CD4-positive, alpha-beta T cell treated with Interleukin-2 at 100 ng/mL for 4 hours (primary cell): ENCODE data around the gene DBH.
A peak's percentile ranks its signal among the peaks of the same experiment; 100 is the strongest.
"Not testable (repeated sequence)": the region's sequence is repeated elsewhere in the genome, so short reads cannot be mapped to it uniquely, and the experiment has no call there.

Experiments
- DNase-seq: peaks from one replicate; pipeline ENCODE4 v3.0.0-alpha.2; 2020; ENCODE audit warnings: low spot score

Gene DBH

GRCh38 chr9:133666387-133666786, 30.2 kb downstream of the DBH start:
- no peak for DNase-seq

- DNase-seq, result no peak
Measured at GRCh38 chr9:133666845-133667244, 30.7 kb downstream of the DBH start.

- DNase-seq, result no peak
Measured at GRCh38 chr9:133667759-133668450, 31.7 kb downstream of the DBH start.

DNA sequence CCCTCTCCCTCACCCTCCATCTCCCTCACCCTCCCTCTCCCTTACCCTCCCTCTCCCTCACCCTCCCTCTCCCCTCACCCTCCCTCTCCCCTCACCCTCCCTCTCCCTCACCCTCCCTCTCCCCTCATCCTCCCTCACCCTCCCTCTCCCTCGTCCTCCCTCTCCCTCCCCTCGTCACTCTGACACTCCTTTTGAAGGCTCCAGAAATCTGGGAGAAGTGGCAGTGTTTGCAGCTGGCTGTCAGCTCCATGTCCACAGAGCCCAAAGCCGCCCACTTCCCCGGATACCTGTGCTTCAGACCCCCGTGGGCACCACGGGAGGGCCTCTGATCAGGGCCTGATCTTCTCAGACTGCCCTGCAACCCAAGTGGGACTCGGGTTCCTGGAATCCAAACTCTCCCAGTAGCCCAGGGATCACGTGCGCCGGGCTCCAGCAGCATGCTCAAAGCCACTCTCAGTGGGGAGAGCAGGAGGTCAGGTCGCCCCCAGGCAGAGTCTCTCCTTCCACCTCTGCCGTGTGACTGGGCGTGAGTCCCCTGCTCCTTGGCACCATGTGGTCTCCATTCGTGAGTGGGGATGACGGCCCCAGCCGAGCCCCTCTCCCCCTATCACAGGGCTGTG, 33.1 kb downstream of the DBH start:
- DNase-seq, result no peak

DNA sequence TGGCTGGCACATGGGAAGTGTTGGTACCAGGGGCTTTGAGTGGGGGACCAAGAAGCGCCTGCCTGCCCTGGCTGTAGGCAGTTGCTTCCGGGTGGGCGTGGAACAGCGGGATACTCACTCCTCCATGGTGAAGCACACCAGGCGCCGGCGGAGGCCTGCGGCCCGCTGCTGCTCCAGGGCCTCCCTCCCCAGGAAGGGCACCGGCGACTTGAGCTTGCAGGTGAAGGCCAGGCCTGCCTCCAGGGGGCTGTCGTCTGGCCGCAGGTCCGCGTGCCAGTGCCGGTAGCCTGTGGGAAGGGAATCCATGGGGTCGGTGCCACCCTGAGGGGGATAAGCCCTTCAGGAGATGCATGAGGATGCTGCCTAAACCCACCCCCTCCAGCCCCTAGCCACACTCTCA, 34.3 kb downstream of the DBH start:
- no peak for DNase-seq

DNA sequence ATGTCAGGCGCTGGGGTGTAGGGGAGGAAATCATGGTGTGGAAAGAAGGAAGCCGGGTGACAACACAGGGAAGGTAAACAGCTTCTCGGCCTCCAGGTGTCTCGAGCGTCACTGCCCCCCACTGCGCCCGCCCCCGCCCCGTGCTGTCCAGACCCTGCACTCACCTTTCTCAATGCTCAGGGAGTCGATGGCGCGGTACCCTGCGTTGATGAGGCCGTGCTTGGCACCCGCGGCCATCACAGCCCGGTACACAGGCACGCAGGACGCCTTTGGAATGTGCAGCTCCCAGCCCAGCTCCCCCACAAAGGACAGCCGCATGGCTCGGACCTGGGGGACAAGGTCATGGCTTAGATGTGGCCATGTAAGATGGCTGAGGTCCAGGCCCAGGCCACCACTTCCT, 35.2 kb downstream of the DBH start:
- DNase-seq, result no peak

DNA sequence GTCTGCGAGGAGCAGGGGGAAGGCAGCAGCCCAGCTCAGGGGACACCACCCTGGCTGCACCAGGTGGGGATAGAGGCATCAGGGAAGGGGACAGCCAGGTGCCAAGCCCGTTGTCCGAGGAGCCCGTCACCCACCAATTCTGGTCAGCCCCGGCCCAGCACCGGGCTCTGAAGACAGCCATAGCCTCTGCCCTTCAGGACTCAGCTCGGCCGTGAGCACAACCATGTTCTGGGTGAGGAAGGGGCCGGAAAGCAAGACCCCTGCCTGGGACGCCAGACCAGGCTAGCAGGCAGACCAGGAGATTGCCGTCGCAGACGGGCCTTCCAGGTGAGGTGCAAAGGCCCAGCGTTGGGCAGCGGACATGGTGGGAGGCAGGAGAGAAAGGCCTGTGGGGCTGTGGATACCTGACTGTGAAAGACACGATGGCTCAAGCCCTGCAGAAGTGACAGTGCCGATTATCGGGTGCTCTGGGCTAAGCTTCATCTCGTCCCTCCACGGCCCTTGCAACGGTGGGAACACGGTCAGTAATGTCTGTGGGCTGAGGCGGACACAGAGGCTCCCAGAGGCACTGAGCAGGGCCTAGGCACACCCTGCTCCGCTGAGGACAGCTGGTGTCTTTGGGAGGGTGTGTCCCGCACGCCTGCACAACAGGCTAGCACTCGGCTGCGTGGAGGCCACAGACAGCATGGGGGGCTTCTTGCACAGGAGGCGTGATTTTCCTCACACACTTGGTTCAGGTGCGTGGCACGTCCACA, 36.5 kb downstream of the DBH start:
- DNase-seq, result no peak

DNA sequence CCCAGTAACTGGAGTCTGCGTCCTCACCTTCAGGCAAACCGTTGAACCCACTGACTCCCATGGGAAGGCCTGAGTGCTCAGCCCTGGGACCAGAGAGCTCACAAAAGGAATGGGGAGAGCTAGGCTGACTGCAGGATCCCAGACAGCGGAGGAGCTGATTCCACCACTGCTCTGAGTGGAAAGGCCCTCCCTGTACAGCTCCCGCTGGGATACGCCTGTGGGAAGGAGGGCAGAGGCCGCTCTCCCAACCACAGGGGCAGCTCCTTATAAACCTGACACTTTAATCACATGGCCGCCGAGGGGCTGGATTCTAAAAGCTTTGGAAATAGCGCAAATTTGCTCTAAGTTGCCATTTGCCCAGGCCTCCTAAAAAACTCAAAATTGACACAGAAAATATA, 37.1 kb downstream of the DBH start:
- DNase-seq, result no peak

GRCh38 chr9:133674091-133674490, 37.9 kb downstream of the DBH start:
- DNase-seq, result no peak

DNA sequence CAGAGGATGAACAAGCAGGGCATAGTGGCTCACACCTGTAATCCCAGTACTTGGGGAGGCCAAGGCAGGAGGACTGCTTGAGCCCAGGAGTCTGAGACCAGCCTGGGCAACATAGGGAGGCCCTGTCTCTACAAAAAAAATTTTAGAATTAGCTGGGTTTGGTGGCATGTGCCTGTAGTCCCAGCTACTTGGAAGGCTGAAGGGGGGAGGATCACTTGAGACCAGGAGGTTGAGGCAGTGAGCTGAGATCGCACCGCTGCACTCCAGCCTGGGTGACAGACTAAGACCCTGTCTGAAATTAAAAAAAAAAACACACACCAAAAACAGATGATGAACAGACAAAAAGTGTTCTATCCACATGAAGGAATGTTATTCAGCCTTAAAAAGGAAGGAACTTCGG, 39.6 kb downstream of the DBH start:
- not testable (repeated sequence) for DNase-seq

- DNase-seq, result no peak
Measured at GRCh38 chr9:133676450-133676849, 40.3 kb downstream of the DBH start.

- peak; percentile 75 for DNase-seq
Measured at GRCh38 chr9:133677126-133678010, 41.2 kb downstream of the DBH start.

DNA sequence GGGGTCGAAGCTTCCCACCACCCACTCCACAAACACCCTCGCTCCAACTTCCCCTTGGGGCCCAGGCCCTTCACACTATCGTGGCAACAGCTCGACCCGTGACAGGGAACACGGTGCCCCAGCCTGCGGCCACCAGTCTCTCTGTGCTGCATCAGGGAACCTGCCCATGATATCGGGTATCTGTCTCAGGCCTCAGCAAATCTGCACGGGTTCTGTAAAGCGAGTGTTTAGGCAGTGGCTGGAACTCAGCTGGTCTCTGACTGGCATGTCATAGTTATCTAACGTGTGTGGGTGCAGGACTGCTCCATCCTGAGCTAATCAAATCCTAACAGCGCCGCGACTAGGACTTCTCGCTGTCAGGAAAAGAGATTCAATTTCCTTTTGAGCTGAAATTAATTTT, 42.9 kb downstream of the DBH start:
- DNase-seq, result no peak

DNA sequence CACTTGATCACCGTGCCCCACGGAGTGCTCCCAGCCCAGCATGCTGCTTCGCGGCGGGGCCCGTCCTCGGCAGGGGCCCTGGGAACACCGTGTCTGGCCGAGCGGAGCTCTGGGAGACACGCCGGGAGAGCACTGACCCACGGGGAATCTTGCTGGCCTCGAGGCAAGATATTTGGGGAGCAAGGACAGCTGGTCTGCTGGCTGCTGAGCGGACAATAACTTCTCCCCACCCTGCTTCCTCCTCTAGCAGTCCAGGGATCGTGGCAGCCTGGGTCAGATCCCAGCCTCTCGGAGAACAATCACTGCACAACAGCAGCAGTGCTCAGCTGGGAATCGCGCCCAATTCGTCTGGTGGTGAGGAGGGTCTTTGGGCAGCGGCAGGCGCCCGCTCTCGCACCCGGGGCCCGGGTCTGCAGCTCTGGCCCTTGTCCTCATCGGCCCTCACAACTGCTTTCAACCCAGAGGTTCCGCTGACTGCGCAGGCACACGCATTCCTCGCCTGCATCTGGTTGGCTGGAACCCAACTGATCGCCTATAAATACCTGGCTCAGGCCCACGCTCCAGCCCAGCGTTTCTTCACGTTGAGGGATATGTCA, 43.4 kb downstream of the DBH start:
- no peak for DNase-seq

- no peak for DNase-seq
Measured at GRCh38 chr9:133680250-133680975, 44.2 kb downstream of the DBH start.

DNA sequence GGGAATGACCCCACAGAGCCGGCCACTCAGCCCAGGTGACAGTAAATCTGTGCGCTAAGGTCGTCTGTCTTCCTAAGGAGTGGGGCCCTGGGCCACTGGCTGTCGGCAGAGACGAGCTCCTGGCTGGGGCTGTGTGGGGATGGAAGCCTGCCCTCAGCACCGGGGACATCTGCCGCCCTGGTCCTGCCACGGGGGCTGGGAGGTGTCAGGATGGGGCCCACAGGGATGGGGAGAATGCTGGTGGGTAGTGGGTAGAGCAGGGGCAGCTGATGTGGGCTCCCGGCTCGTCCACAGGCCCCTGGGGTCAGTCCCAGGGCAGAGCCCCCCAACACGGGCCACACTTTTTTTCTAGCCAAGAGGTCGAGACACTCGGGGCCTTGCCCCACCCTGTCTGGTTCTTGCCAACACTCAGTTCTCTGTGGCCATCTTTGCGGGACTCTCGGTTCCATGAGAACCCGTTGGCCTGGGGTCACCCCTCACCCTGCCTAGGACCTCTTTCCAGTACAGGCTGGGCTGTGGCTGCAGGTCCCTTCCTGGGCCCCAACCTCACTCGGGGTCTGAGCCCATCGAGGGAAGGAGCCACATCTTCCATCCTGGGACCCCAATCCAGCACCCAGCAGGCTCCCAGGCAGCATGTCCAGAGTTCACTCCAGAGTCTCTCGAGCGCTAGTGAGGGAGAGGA, 45.0 kb downstream of the DBH start:
- no peak for DNase-seq

DNA sequence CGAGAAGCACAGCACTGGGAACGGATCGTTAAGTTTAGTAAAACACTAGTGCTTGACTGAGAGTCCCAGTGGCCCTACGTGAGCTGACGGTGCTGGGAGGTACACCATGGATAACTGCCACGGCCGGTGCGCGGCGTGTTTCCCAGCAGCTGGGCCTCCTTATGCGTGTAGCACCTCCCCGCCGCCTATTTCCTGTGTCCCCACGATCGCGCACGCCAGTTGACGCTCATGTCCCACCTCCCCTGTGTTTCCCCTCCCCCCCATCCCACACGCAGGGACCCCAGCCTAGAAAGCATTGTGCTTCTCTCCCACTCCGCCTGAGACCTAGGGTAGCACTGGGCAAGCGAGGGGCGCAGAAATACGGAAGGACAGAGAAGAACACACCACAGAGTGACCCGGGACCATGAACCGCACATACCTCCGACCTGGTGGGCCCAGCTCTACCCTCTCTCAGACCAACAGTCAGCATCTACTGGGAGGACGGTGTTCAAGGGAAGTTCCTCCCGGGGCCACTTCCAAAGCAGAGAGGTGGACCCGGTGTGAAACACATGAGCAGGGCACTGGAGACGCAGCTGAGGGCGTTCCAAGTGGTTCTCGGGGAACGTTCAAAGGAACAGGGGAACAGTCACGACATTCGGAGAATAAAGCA, 45.6 kb downstream of the DBH start:
- no peak for DNase-seq

GRCh38 chr9:133682818-133683585, 46.8 kb downstream of the DBH start:
- peak; percentile 12 for DNase-seq

- peak; percentile 75 for DNase-seq
Measured at GRCh38 chr9:133683586-133684120, 47.5 kb downstream of the DBH start.
